Lung (tissue), 12 donors: Measurements from ENCODE around the gene AGO3. TPM values are rescaled to one million over a fixed set of nuclear protein-coding genes. Genes with fewer than 3 reads are reported as not detected.

Experiments used
- ATAC-seq: fragments of 200-7000 bp; cut with Tn5 transposase; one replicate; pipeline ENCODE4 v1.9.1; 2020; ENCODE audit warnings: moderate number of reproducible peaks; ENCODE audit not compliant: insufficient read depth, low FRiP score
- DNase-seq, 3 donors: peaks; one replicate each; pipeline ENCODE4 v3.0.0-alpha.2; 2013 to 2017
- H3K27ac ChIP-seq, 2 donors: one replicate each; pipeline ENCODE4 v1.5.1; 2013; ENCODE audit warnings: mild to moderate bottlenecking in 2 of 2, moderate library complexity in 2 of 2, control low read depth in 1 of 2, inconsistent platforms in 1 of 2, low read depth in 1 of 2, low read length in 1 of 2
- H3K27me3 ChIP-seq, 3 donors: one replicate each; pipeline ENCODE4 v1.5.1; 2013; ENCODE audit warnings: low read length in 2 of 3; ENCODE audit not compliant: control insufficient read depth in 3 of 3, insufficient read depth in 3 of 3
- H3K36me3 ChIP-seq, 4 donors: one replicate each; pipeline ENCODE4 v1.5.1; 2013; ENCODE audit warnings: low read length in 4 of 4, mild to moderate bottlenecking in 1 of 4, moderate library complexity in 1 of 4; ENCODE audit not compliant: control insufficient read depth in 4 of 4, insufficient read depth in 4 of 4
- H3K4me1 ChIP-seq, 5 donors: one replicate each; pipeline ENCODE4 v1.5.1; 2013; ENCODE audit warnings: low read length in 5 of 5, mild to moderate bottlenecking in 2 of 5, moderate library complexity in 1 of 5; ENCODE audit not compliant: control insufficient read depth in 5 of 5, insufficient read depth in 5 of 5
- H3K4me3 ChIP-seq: one replicate; pipeline ENCODE4 v1.5.1; 2013; ENCODE audit warnings: mild to moderate bottlenecking, control low read depth, moderate library complexity
- H3K9ac ChIP-seq, 2 donors: one replicate each; pipeline ENCODE4 v1.5.1; 2013; ENCODE audit warnings: low read length in 2 of 2, control low read depth in 1 of 2; ENCODE audit not compliant: insufficient read depth in 1 of 2
- H3K9me3 ChIP-seq, 4 donors: one replicate each; pipeline ENCODE4 v1.5.1; 2013; ENCODE audit warnings: low read length in 3 of 4, mild to moderate bottlenecking in 1 of 4, moderate library complexity in 1 of 4; ENCODE audit not compliant: control insufficient read depth in 4 of 4, insufficient read depth in 3 of 4
- WGBS, 2 donors: extraction: QIAGEN DNeasy Blood & Tissue Kit; methylation state at CpG; one replicate each; pipeline ENCODE4 v1.1.7; 2013; 5-methylcytosine and 5-hydroxymethylcytosine counted together
- polyA plus RNA-seq, 2 donors: library from polyadenylated mRNA; stranded (reverse); fragments of 200-250 nt; gene quantifications; one replicate each; pipeline ENCODE4 v1.2.1, GENCODE V29; 2013
- total RNA-seq, 2 donors: library from RNA; depleted of rRNA in 1 of 2; stranded (reverse); fragments of >200 nt in 1 of 2; gene quantifications; one replicate each; pipeline ENCODE4 v1.2.1, GENCODE V29; 2014 to 2021
- TF ChIP-seq, protein P1 (sequence below): IDR thresholded peaks from 2 replicates; pipeline ENCODE4 v1.5.1; 2012; ENCODE audit warnings: mild to moderate bottlenecking; ENCODE audit errors: control extremely low read depth, extremely low read depth
- donor health status: control.
- donor health status: control.
- donor health status: Bipolar disorder and iron deficiency.
- donor health status: healthy.
- donor health status: DM: yes; HTN: yes; CAD: no.

The AGO3 gene
- total and polyA plus RNA-seq, 4 donors, result 4.4 to 60.4 (median 19.6) TPM

DNA sequence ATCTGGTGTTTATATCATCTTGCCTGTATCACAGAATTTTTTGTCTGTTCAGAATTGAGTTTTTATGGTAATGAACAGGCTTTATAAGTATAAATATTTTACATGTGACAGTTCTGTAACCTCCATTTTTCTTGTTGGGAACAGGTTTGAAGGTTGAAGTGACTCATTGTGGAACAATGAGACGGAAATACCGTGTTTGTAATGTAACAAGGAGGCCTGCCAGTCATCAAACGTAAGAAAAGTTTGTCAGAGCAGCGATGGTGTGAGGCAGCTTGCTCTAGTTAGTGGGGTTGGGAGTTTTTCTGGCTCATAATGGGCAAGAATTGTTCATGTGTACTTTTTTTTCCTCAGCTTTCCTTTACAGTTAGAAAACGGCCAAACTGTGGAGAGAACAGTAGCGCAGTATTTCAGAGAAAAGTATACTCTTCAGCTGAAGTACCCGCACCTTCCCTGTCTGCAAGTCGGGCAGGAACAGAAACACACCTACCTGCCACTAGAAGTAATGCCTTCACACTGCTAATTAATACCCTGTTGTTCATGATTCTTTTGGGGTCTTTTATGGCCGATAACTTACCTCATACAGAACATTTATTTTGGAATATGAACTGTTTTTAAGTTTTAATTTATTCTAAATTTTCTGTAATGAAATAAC is 77.8 kb downstream of the AGO3 start:
- no peak overlapping the region for H3K4me3 ChIP-seq
- peaks cover 2 to 13% (median 7%) of the 10 kb centered on the region in 4 donors for H3K36me3 ChIP-seq
- H3K9ac ChIP-seq, result no peak overlapping the region
- H3K9me3 ChIP-seq, result no peaks in the 10 kb centered on the region
- TF ChIP-seq, protein P1, sequence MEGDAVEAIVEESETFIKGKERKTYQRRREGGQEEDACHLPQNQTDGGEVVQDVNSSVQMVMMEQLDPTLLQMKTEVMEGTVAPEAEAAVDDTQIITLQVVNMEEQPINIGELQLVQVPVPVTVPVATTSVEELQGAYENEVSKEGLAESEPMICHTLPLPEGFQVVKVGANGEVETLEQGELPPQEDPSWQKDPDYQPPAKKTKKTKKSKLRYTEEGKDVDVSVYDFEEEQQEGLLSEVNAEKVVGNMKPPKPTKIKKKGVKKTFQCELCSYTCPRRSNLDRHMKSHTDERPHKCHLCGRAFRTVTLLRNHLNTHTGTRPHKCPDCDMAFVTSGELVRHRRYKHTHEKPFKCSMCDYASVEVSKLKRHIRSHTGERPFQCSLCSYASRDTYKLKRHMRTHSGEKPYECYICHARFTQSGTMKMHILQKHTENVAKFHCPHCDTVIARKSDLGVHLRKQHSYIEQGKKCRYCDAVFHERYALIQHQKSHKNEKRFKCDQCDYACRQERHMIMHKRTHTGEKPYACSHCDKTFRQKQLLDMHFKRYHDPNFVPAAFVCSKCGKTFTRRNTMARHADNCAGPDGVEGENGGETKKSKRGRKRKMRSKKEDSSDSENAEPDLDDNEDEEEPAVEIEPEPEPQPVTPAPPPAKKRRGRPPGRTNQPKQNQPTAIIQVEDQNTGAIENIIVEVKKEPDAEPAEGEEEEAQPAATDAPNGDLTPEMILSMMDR, result no peak
- H3K27me3 ChIP-seq, result no peaks in the 10 kb centered on the region
- no peak overlapping the region for H3K27ac ChIP-seq
- DNase-seq (no peak), ATAC-seq (peak; percentile 19)
- WGBS, 2 donors, result 75 to 89% methylated on average over 9 of the region's 9 CpGs
- no peaks in the 10 kb centered on the region for H3K4me1 ChIP-seq

DNA sequence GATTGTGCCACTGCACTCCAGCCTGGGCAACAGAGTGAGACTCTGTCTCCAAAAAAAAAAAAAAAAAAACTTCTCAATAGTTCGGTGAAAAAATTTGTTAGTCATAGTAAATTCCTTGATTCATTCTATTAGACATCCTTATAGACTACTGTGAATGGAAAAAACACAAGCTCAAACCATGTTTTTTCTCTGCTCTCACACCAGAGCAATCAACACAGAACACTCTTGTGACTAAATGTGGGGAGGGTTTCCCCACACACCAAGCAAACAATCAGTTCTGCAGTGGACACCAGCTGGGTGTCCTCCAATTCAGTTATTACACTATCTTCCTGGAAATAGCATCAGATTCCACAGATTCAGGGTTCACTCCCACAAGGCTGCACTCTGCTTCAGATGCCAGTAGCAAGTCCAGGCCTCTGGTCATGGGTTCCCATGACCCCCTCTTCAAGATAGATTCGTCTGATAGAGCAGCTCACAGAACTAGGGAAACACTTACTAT is 83.9 kb downstream of the AGO3 start:
- Histone ChIP-seq H3K4me3 (no peak overlapping the region), H3K9me3 (no peaks in the 10 kb centered on the region), H3K27me3 (no peaks in the 10 kb centered on the region), H3K9ac (no peak overlapping the region), H3K36me3 (peaks cover 16 to 27% (median 20%) of the 10 kb centered on the region in 4 donors), H3K27ac (no peak overlapping the region), H3K4me1 (no peaks in the 10 kb centered on the region)
- WGBS, 2 donors, result 79 to 94% methylated on average over 2 of the region's 2 CpGs
- ATAC-seq (no peak), DNase-seq (no peak)
- TF ChIP-seq, protein P1, result no peak

DNA sequence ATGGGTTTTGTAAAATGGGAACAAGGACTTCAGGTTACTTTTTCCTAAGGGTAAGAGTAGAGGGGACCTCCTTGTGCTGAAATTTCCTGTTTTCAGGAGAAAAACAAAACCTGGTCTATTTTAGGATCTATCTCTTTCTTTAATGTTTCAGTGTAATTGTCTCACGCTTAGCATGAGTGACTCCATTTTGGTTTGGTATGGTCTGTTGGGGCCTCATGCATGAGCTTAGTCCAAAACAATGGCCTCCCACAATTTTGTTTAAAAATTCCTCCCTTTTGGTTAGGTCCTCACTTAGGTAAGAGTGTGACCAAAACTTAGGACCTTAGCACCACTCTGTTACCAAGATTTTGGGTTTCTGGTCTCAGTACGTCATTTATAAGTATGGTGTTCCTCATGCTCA is 85.8 kb downstream of the AGO3 start:
- H3K9me3 ChIP-seq, result no peaks in the 10 kb centered on the region
- no peak for ATAC-seq
- H3K36me3 ChIP-seq, result peaks cover 15 to 32% (median 20%) of the 10 kb centered on the region in 4 donors
- H3K4me1 ChIP-seq, result no peaks in the 10 kb centered on the region
- no peak overlapping the region for H3K9ac ChIP-seq
- H3K4me3 ChIP-seq, result no peak overlapping the region
- no peaks in the 10 kb centered on the region for H3K27me3 ChIP-seq
- DNase-seq, result no peak
- 95 to 98% methylated on average over 2 of the region's 2 CpGs for WGBS, 2 donors
- H3K27ac ChIP-seq, result no peak overlapping the region
- TF ChIP-seq, protein P1, result no peak
